WTC11 (cell line): ENCODE data around the gene TPST2. TPM values are rescaled to one million over a fixed set of nuclear protein-coding genes. Genes with fewer than 3 reads are reported as not detected.

Experiments
- ATAC-seq: fragments of 200-7000 bp; cut with Tn5 transposase; 2 replicates; pipeline ENCODE4 v1.10.0; 2021; ENCODE audit warnings: mild to moderate bottlenecking, moderate library complexity
- CTCF ChIA-PET: fragments of 300-600 bp; sonication (Branson Sonifier 250); formaldehyde crosslinking; loops from one replicate; lab custom pipeline; 2021; ENCODE audit warnings: antibody characterized with exemption; lab: Charles Lee
- POLR2A ChIA-PET: fragments of 350-600 bp; sonication (Branson Sonifier 250); formaldehyde crosslinking; loops from one replicate; lab custom pipeline; 2021; ENCODE audit warnings: antibody characterized with exemption; lab: Charles Lee
- DNase-seq: peaks from one replicate; pipeline ENCODE4 v3.0.0; 2021; ENCODE audit warnings: low spot score
- H3K27ac Mint-ChIP-seq: 2 replicates; pipeline ENCODE4 v1.8.0; 2021; ENCODE audit warnings: mixed read lengths
- H3K27me3 Mint-ChIP-seq: 2 replicates; pipeline ENCODE4 v1.8.0; 2021; ENCODE audit warnings: low read depth, mild to moderate bottlenecking, moderate library complexity, mixed read lengths
- H3K36me3 Mint-ChIP-seq: 2 replicates; pipeline ENCODE4 v1.8.0; 2021; ENCODE audit warnings: mixed read lengths
- H3K4me1 Mint-ChIP-seq: 2 replicates; pipeline ENCODE4 v1.8.0; 2022; ENCODE audit warnings: mixed read lengths
- H3K4me3 Mint-ChIP-seq: 2 replicates; pipeline ENCODE4 v1.8.0; 2021; ENCODE audit warnings: mild to moderate bottlenecking, moderate library complexity, mixed read lengths
- H3K9me3 Mint-ChIP-seq: 2 replicates; pipeline ENCODE4 v1.8.0; 2021; ENCODE audit warnings: mixed read lengths
- GTF2I ChIP-seq: fragments of 250-450 bp; sonication (Bioruptor Pico); conservative IDR thresholded peaks from 2 replicates; pipeline ENCODE4 v1.4.0; 2021; ENCODE audit warnings: mild to moderate bottlenecking
- NFYB ChIP-seq: sonication (generic); formaldehyde crosslinking; conservative IDR thresholded peaks from 2 replicates; pipeline ENCODE4 v1.8.0; 2022; ENCODE audit warnings: low read depth, missing genetic modification reagents
- NR3C1 ChIP-seq: sonication (generic); formaldehyde crosslinking; conservative IDR thresholded peaks from 2 replicates; pipeline ENCODE4 v1.8.1; 2023; ENCODE audit warnings: low read depth, mild to moderate bottlenecking, missing genetic modification reagents
- RORB ChIP-seq: fragments of 250-450 bp; sonication (Bioruptor Pico); IDR thresholded peaks from 2 replicates; pipeline ENCODE4 v1.9.0; 2021; ENCODE audit warnings: mild to moderate bottlenecking
- SMAD3 ChIP-seq: sonication (generic); formaldehyde crosslinking; IDR thresholded peaks from 2 replicates; pipeline ENCODE4 v1.8.0; 2022; ENCODE audit warnings: missing genetic modification reagents, mild to moderate bottlenecking, borderline replicate concordance
- TCF7 ChIP-seq: sonication (generic); formaldehyde crosslinking; IDR thresholded peaks from 2 replicates; pipeline ENCODE4 v1.8.0; 2022; ENCODE audit warnings: mild to moderate bottlenecking, low read depth, missing genetic modification reagents, moderate library complexity
- TEAD1 ChIP-seq: sonication (generic); formaldehyde crosslinking; IDR thresholded peaks from 2 replicates; pipeline ENCODE4 v1.8.0; 2022; ENCODE audit warnings: mild to moderate bottlenecking, missing genetic modification reagents
- TEAD4 ChIP-seq: sonication (generic); formaldehyde crosslinking; IDR thresholded peaks from 2 replicates; pipeline ENCODE4 v1.8.0; 2022; ENCODE audit warnings: mild to moderate bottlenecking, missing genetic modification reagents
- TP53 ChIP-seq: sonication (generic); formaldehyde crosslinking; IDR thresholded peaks from 2 replicates; pipeline ENCODE4 v1.8.1; 2023; ENCODE audit warnings: mild to moderate bottlenecking, missing genetic modification reagents
- ZBTB21 ChIP-seq: sonication (generic); formaldehyde crosslinking; IDR thresholded peaks from 2 replicates; pipeline ENCODE4 v1.8.1; 2023; ENCODE audit warnings: mild to moderate bottlenecking, missing genetic modification reagents, borderline replicate concordance
- ZNF232 ChIP-seq: sonication (generic); formaldehyde crosslinking; IDR thresholded peaks from 2 replicates; pipeline ENCODE4 v1.8.0; 2022; ENCODE audit warnings: mild to moderate bottlenecking, missing genetic modification reagents
- ZNF416 ChIP-seq: fragments of 250-450 bp; sonication (Bioruptor Pico); IDR thresholded peaks from 2 replicates; pipeline ENCODE4 v1.9.0; 2021; ENCODE audit warnings: mild to moderate bottlenecking, inconsistent platforms
- total RNA-seq: library from RNA; stranded (reverse); gene quantifications from 3 replicates; pipeline ENCODE4 v1.2.3, GENCODE V29; 2021
- TF ChIP-seq, protein P1 (sequence below): sonication (generic); formaldehyde crosslinking; IDR thresholded peaks from 2 replicates; pipeline ENCODE4 v1.8.1; 2023; ENCODE audit warnings: mild to moderate bottlenecking, missing genetic modification reagents, moderate library complexity
- TF ChIP-seq, protein P2 (sequence below): sonication (generic); formaldehyde crosslinking; IDR thresholded peaks from 2 replicates; pipeline ENCODE4 v1.8.1; 2023; ENCODE audit warnings: mild to moderate bottlenecking, missing genetic modification reagents
- TF ChIP-seq, protein P3 (sequence below): fragments of 250-450 bp; sonication (Bioruptor Pico); IDR thresholded peaks from 2 replicates; pipeline ENCODE4 v1.9.0; 2021; ENCODE audit warnings: mild to moderate bottlenecking
- TF ChIP-seq, protein P4 (sequence below): sonication (generic); formaldehyde crosslinking; IDR thresholded peaks from 2 replicates; pipeline ENCODE4 v1.8.0; 2023; ENCODE audit warnings: missing genetic modification reagents, mild to moderate bottlenecking, borderline replicate concordance

Gene TPST2
- total RNA-seq, 1 experiment from 2014 or later = 84.2 TPM

DNA sequence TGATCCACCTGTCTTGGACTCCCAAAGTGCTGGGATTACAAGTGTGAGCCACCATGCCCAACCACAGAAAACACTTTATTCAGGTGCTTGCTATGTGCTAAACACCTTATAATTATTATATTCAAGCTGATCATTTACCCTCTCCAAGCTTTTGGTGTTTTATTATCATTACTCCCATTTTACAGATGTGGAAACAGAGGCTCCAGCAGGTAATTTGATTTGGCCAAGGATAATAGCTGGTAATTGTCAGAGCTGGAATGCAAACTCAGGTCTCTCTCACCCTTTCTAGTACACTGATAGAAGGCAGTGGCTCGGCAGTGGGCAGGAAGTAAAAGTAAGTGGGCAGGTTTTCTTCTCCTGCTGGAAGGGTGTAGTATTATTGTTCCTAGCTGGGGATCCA is 3.8 kb upstream of the TPST2 start:
- no peaks in the 10 kb centered on the region for H3K9me3 Mint-ChIP-seq
- H3K4me1 Mint-ChIP-seq = peaks cover 23% of the 10 kb centered on the region
- peaks cover 14% of the 10 kb centered on the region for H3K27me3 Mint-ChIP-seq
- TF ChIP-seq RORB (CRISPR knock-in tag) = no peak
- TF ChIP-seq ZBTB21 = no peak
- TF ChIP-seq TP53 (CRISPR knock-in tag) = no peak
- TF ChIP-seq, protein P1, sequence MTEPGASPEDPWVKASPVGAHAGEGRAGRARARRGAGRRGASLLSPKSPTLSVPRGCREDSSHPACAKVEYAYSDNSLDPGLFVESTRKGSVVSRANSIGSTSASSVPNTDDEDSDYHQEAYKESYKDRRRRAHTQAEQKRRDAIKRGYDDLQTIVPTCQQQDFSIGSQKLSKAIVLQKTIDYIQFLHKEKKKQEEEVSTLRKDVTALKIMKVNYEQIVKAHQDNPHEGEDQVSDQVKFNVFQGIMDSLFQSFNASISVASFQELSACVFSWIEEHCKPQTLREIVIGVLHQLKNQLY (CRISPR knock-in tag) = no peak
- no peak for TF ChIP-seq TEAD1
- TF ChIP-seq GTF2I (CRISPR knock-in tag) = no peak
- TF ChIP-seq, protein P2, sequence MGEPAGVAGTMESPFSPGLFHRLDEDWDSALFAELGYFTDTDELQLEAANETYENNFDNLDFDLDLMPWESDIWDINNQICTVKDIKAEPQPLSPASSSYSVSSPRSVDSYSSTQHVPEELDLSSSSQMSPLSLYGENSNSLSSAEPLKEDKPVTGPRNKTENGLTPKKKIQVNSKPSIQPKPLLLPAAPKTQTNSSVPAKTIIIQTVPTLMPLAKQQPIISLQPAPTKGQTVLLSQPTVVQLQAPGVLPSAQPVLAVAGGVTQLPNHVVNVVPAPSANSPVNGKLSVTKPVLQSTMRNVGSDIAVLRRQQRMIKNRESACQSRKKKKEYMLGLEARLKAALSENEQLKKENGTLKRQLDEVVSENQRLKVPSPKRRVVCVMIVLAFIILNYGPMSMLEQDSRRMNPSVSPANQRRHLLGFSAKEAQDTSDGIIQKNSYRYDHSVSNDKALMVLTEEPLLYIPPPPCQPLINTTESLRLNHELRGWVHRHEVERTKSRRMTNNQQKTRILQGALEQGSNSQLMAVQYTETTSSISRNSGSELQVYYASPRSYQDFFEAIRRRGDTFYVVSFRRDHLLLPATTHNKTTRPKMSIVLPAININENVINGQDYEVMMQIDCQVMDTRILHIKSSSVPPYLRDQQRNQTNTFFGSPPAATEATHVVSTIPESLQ (CRISPR knock-in tag) = no peak
- no peak for TF ChIP-seq NFYB
- TF ChIP-seq TEAD4 = no peak
- TF ChIP-seq, protein P3, sequence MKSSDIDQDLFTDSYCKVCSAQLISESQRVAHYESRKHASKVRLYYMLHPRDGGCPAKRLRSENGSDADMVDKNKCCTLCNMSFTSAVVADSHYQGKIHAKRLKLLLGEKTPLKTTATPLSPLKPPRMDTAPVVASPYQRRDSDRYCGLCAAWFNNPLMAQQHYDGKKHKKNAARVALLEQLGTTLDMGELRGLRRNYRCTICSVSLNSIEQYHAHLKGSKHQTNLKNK = no peak
- TF ChIP-seq ZNF232 (CRISPR knock-in tag) = no peak
- H3K27ac Mint-ChIP-seq = no peak overlapping the region
- peaks cover 1% of the 10 kb centered on the region for H3K36me3 Mint-ChIP-seq
- CTCF ChIA-PET = interaction anchor here (1.1 to 1.4 kb wide), 3 partner anchors 20 to 75 kb away, joined by 3 to 4 read pairs (median 3); no protein-coding TSS in a partner anchor
- POLR2A ChIA-PET = no interaction called here
- ATAC-seq (no peak), DNase-seq (no peak)
- no peak overlapping the region for H3K4me3 Mint-ChIP-seq

DNA sequence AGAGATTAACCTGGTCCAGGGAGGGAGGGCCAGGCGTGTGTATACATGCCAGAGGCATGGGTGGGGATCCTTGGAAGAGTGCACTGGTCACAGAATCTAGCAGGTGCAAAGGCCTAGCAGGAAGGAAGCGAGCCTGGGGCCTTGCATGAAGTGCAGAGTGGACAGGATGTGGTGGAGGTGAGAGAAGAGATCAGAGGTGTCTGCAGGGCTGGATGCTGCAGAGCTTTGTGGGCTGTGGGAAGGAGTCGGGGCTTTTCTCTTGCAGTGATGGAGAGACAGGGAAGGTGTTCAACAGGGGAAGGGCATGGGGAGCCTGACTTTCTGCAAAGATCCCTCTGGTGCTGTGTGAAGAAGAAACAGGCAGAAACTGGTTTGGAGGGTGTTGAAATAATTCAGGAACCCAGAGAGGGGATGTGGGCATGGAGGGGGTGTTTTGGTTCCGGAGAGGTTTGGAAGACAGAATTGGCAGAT is 2.5 kb upstream of the TPST2 start:
- no peak overlapping the region for H3K4me3 Mint-ChIP-seq
- peaks cover 11% of the 10 kb centered on the region for H3K36me3 Mint-ChIP-seq
- H3K4me1 Mint-ChIP-seq = peaks cover 29% of the 10 kb centered on the region
- no peak for ATAC-seq
- TF ChIP-seq ZNF416 (CRISPR knock-in tag) = no peak
- TF ChIP-seq TCF7 (CRISPR knock-in tag) = no peak
- no peak for TF ChIP-seq NR3C1 (CRISPR knock-in tag)
- no peak for TF ChIP-seq SMAD3 (CRISPR knock-in tag)
- TF ChIP-seq, protein P4, sequence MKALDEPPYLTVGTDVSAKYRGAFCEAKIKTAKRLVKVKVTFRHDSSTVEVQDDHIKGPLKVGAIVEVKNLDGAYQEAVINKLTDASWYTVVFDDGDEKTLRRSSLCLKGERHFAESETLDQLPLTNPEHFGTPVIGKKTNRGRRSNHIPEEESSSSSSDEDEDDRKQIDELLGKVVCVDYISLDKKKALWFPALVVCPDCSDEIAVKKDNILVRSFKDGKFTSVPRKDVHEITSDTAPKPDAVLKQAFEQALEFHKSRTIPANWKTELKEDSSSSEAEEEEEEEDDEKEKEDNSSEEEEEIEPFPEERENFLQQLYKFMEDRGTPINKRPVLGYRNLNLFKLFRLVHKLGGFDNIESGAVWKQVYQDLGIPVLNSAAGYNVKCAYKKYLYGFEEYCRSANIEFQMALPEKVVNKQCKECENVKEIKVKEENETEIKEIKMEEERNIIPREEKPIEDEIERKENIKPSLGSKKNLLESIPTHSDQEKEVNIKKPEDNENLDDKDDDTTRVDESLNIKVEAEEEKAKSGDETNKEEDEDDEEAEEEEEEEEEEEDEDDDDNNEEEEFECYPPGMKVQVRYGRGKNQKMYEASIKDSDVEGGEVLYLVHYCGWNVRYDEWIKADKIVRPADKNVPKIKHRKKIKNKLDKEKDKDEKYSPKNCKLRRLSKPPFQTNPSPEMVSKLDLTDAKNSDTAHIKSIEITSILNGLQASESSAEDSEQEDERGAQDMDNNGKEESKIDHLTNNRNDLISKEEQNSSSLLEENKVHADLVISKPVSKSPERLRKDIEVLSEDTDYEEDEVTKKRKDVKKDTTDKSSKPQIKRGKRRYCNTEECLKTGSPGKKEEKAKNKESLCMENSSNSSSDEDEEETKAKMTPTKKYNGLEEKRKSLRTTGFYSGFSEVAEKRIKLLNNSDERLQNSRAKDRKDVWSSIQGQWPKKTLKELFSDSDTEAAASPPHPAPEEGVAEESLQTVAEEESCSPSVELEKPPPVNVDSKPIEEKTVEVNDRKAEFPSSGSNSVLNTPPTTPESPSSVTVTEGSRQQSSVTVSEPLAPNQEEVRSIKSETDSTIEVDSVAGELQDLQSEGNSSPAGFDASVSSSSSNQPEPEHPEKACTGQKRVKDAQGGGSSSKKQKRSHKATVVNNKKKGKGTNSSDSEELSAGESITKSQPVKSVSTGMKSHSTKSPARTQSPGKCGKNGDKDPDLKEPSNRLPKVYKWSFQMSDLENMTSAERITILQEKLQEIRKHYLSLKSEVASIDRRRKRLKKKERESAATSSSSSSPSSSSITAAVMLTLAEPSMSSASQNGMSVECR = no peak
- TF ChIP-seq, all 79 proteins: peak for 0
- Mint-ChIP-seq H3K27me3 (peaks cover 9% of the 10 kb centered on the region), H3K9me3 (peaks cover 6% of the 10 kb centered on the region; the same call in 1 of the 2 replicates), H3K27ac (no peak overlapping the region)
- ChIA-PET POLR2A (no interaction called here), CTCF (no interaction called here)
- no peak for DNase-seq
